OCI-LY3 (cell line): ENCODE results near the gene IFT80.
A peak's percentile ranks its signal among the peaks of the same experiment; 100 is the strongest.

ENCODE experiments used
- H2AFZ ChIP-seq: fragments of 200-600, 300-600 bp; shearing (Covaris generic); 2 replicates; pipeline ENCODE4 v1.6.0; 2014; ENCODE audit warnings: antibody characterized with exemption, low read depth, low read length
- H3K27ac ChIP-seq: fragments of 200-600, 300-600 bp; sonication (generic); 2 replicates; pipeline ENCODE4 v1.5.1; 2014; ENCODE audit warnings: mild to moderate bottlenecking, low read length, moderate library complexity, mixed read lengths
- H3K27me3 ChIP-seq: fragments of 200-600, 300-600 bp; sonication (generic); 2 replicates; pipeline ENCODE4 v1.6.1; 2014; ENCODE audit warnings: low read depth, low read length, mixed read lengths
- H3K36me3 ChIP-seq: fragments of 200-600, 300-600 bp; sonication (generic); replicated peaks from 2 replicates; pipeline ENCODE3; 2014; ENCODE audit warnings: low read depth, low read length, mixed read lengths
- H3K4me1 ChIP-seq: fragments of 300-600, 200-600 bp; sonication (generic); 2 replicates; pipeline ENCODE4 v1.6.1; 2014; ENCODE audit warnings: low read length, mixed read lengths
- H3K4me2 ChIP-seq: fragments of 200-600, 300-600 bp; sonication (generic); 2 replicates; pipeline ENCODE4 v1.6.1; 2014; ENCODE audit warnings: low read length, mixed read lengths
- H3K4me3 ChIP-seq: fragments of 300-600, 200-600 bp; sonication (generic); 2 replicates; pipeline ENCODE4 v1.5.1; 2014; ENCODE audit warnings: antibody characterized with exemption, mild to moderate bottlenecking, low read length, moderate library complexity
- H3K79me2 ChIP-seq: fragments of 300-600, 200-600 bp; shearing (Covaris generic); 2 replicates; pipeline ENCODE4 v1.6.1; 2014; ENCODE audit warnings: mild to moderate bottlenecking, low read length, mixed read lengths
- H3K9ac ChIP-seq: fragments of 300-600, 200-600 bp; shearing (Covaris generic); 2 replicates; pipeline ENCODE4 v1.6.0; 2014; ENCODE audit warnings: mild to moderate bottlenecking, low read length, moderate library complexity
- H3K9me3 ChIP-seq: fragments of 200-600, 300-600 bp; shearing (Covaris generic); 2 replicates; pipeline ENCODE4 v1.6.1; 2014; ENCODE audit warnings: low read length, mixed read lengths; ENCODE audit not compliant: insufficient read depth
- H4K20me1 ChIP-seq: fragments of 200-600, 300-600 bp; sonication (generic); 2 replicates; pipeline ENCODE4 v1.6.1; 2016; ENCODE audit warnings: low read length, mixed read lengths; ENCODE audit not compliant: insufficient read depth
- CTCF ChIP-seq: fragments of 200-600, 300-600 bp; sonication (generic); IDR thresholded peaks from 2 replicates; pipeline ENCODE4 v1.5.1; 2014; ENCODE audit warnings: antibody characterized with exemption, low read length, low read depth
- EZH2phosphoT487 ChIP-seq: fragments of 200-600 bp; shearing (Covaris generic); IDR thresholded peaks from 2 replicates; pipeline ENCODE4 v1.6.1; 2018; ENCODE audit warnings: antibody characterized with exemption, mixed run types, low read depth

The IFT80 gene

GRCh38 chr3:160224811-160225175, 174.2 kb downstream of the IFT80 start:
- no peaks in the 10 kb centered on the region for H4K20me1 ChIP-seq
- H3K79me2 ChIP-seq = no peaks in the 10 kb centered on the region
- H3K36me3 ChIP-seq = no peaks in the 10 kb centered on the region
- peak overlapping the region; percentile 73 for H3K9ac ChIP-seq
- no peak for TF ChIP-seq CTCF
- no peak for TF ChIP-seq EZH2phosphoT487
- H3K27me3 ChIP-seq = peaks cover 10% of the 10 kb centered on the region; the same call in 1 of the 2 replicates
- H3K27ac ChIP-seq = no peak overlapping the region
- H3K4me2 ChIP-seq = peak overlapping the region; percentile 71
- H3K4me1 ChIP-seq = no peaks in the 10 kb centered on the region
- H3K4me3 ChIP-seq = peak overlapping the region; percentile 85
- H2AFZ ChIP-seq = peak overlapping the region; percentile 75; the same call in 1 of the 2 replicates
- H3K9me3 ChIP-seq = no peaks in the 10 kb centered on the region

- no peak overlapping the region for H3K9ac ChIP-seq
- no peaks in the 10 kb centered on the region for H4K20me1 ChIP-seq
- H3K79me2 ChIP-seq = no peaks in the 10 kb centered on the region
- H3K4me3 ChIP-seq = no peak overlapping the region
- TF ChIP-seq EZH2phosphoT487 = no peak
- no peak for TF ChIP-seq CTCF
- H3K27me3 ChIP-seq = peaks cover 10% of the 10 kb centered on the region; the same call in 1 of the 2 replicates
- no peaks in the 10 kb centered on the region for H3K4me1 ChIP-seq
- no peak overlapping the region for H2AFZ ChIP-seq
- H3K9me3 ChIP-seq = no peaks in the 10 kb centered on the region
- H3K4me2 ChIP-seq = no peak overlapping the region
- H3K36me3 ChIP-seq = no peaks in the 10 kb centered on the region
- H3K27ac ChIP-seq = no peak overlapping the region
These were observed 174.8 kb downstream of the IFT80 start for GRCh38 chr3:160224256-160224655.

- no peaks in the 10 kb centered on the region for H3K36me3 ChIP-seq
- H3K79me2 ChIP-seq = no peaks in the 10 kb centered on the region
- H4K20me1 ChIP-seq = no peaks in the 10 kb centered on the region
- no peak overlapping the region for H3K9ac ChIP-seq
- TF ChIP-seq EZH2phosphoT487 (no peak), CTCF (no peak)
- no peaks in the 10 kb centered on the region for H3K4me1 ChIP-seq
- peaks cover 16% of the 10 kb centered on the region for H3K27me3 ChIP-seq
- no peak overlapping the region for H3K4me2 ChIP-seq
- no peak overlapping the region for H2AFZ ChIP-seq
- H3K9me3 ChIP-seq = no peaks in the 10 kb centered on the region
- H3K27ac ChIP-seq = no peak overlapping the region
- H3K4me3 ChIP-seq = no peak overlapping the region
These were observed 178.0 kb downstream of the IFT80 start for GRCh38 chr3:160221019-160221418.

GRCh38 chr3:160220038-160220437, 179.0 kb downstream of the IFT80 start:
- no peaks in the 10 kb centered on the region for H4K20me1 ChIP-seq
- H3K9me3 ChIP-seq = no peaks in the 10 kb centered on the region
- no peaks in the 10 kb centered on the region for H3K79me2 ChIP-seq
- H3K27ac ChIP-seq = no peak overlapping the region
- H3K36me3 ChIP-seq = no peaks in the 10 kb centered on the region
- TF ChIP-seq CTCF (no peak), EZH2phosphoT487 (no peak)
- no peak overlapping the region for H3K4me3 ChIP-seq
- H3K9ac ChIP-seq = no peak overlapping the region
- H2AFZ ChIP-seq = no peak overlapping the region
- H3K27me3 ChIP-seq = peaks cover 14% of the 10 kb centered on the region
- H3K4me2 ChIP-seq = no peak overlapping the region
- H3K4me1 ChIP-seq = no peaks in the 10 kb centered on the region
